Measurements from ENCODE around the gene YDJC.

DNA sequence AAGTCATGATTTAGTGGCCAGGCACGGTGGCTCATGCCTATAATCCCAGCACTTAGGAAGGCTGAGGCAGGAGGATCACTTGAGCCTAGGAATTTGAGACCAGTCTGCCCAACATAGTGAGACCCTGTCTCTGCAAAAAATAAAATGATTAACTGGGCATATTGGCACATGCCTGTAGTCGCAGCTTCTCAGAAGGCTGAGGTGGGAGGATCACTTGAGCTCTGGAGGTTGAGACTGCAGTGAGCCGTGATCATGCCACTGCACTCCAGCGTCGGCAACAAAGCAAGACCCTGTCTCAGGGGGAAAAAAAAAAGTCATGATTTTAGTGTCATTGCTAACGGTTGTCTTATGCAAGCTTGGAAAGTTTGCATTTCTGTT is 50.4 kb downstream of the YDJC start:
- TF ChIP-seq, protein P1, sequence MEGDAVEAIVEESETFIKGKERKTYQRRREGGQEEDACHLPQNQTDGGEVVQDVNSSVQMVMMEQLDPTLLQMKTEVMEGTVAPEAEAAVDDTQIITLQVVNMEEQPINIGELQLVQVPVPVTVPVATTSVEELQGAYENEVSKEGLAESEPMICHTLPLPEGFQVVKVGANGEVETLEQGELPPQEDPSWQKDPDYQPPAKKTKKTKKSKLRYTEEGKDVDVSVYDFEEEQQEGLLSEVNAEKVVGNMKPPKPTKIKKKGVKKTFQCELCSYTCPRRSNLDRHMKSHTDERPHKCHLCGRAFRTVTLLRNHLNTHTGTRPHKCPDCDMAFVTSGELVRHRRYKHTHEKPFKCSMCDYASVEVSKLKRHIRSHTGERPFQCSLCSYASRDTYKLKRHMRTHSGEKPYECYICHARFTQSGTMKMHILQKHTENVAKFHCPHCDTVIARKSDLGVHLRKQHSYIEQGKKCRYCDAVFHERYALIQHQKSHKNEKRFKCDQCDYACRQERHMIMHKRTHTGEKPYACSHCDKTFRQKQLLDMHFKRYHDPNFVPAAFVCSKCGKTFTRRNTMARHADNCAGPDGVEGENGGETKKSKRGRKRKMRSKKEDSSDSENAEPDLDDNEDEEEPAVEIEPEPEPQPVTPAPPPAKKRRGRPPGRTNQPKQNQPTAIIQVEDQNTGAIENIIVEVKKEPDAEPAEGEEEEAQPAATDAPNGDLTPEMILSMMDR (IDR thresholded peaks at IDR 0.05) = no peak
- TF ChIP-seq POLR2A (IDR thresholded peaks at IDR 0.05) = no peak
- no peak for TF ChIP-seq POLR2AphosphoS5 (IDR thresholded peaks at IDR 0.05)
